ENCODE data around the gene NOB1. TPM values are rescaled to one million over a fixed set of nuclear protein-coding genes. Genes with fewer than 3 reads are reported as not detected.

The NOB1 gene
- total RNA-seq, 1 experiment from 2014 or later = 31.9 TPM

GRCh38 chr16:69699915-69700314 lies 54.8 kb downstream of the NOB1 start:
- no peak for ATAC-seq
- H3K27ac ChIP-seq (ENCODE audit: low read length) = no peak overlapping the region
- no peaks in the 10 kb centered on the region for H4K20me1 ChIP-seq (ENCODE audit: low read length)
- no peaks in the 10 kb centered on the region for H3K79me2 ChIP-seq (ENCODE audit: low read length)
- no peak overlapping the region for H3K4me2 ChIP-seq (ENCODE audit: low read length)
- H3K9ac ChIP-seq (ENCODE audit: low read length) = no peak overlapping the region
- no peaks in the 10 kb centered on the region for H3F3A ChIP-seq (ENCODE audit: low read length, unreplicated experiment)
- H3K27me3 ChIP-seq (ENCODE audit: low read length) = no peaks in the 10 kb centered on the region
- H3K4me1 ChIP-seq (ENCODE audit: insufficient read depth, low read length) = no peaks in the 10 kb centered on the region
- TF ChIP-seq EZH2phosphoT487 (IDR thresholded peaks at IDR 0.05; ENCODE audit: borderline replicate concordance, low read length) (no peak), EZH2 (IDR thresholded peaks at IDR 0.05; ENCODE audit: low read length, unreplicated experiment) (no peak), CTCF (conservative IDR thresholded peaks at IDR 0.05; ENCODE audit: low read depth, low read length) (no peak)
- no TSS peak for BruUV-seq (replicated peaks)
- intact Hi-C loops (cut with micrococcal nuclease) = no loop called here
- H2AFZ ChIP-seq (ENCODE audit: low read length) = no peak overlapping the region
- no peak overlapping the region for H3K4me3 ChIP-seq (ENCODE audit: low read length)
- no peaks in the 10 kb centered on the region for H3K9me3 ChIP-seq (ENCODE audit: low read length)
- CTCF ChIA-PET = no interaction called here
- DNase-seq = no peak
- POLR2A ChIA-PET (ENCODE audit: unreplicated experiment) = no interaction called here
- H3K9me2 ChIP-seq (replicated peaks; ENCODE audit: low read length) = no peaks in the 10 kb centered on the region
- peaks cover 20% of the 10 kb centered on the region; the same call in 1 of the 2 replicates for H3K36me3 ChIP-seq (ENCODE audit: low read depth, low read length)

- H3K36me3 ChIP-seq (ENCODE audit: low read depth, low read length) = peaks cover 18% of the 10 kb centered on the region; the same call in 1 of the 2 replicates
- H4K20me1 ChIP-seq (ENCODE audit: low read length) = no peaks in the 10 kb centered on the region
- no peaks in the 10 kb centered on the region for H3F3A ChIP-seq (ENCODE audit: low read length, unreplicated experiment)
- no peak overlapping the region for H2AFZ ChIP-seq (ENCODE audit: low read length)
- H3K9me2 ChIP-seq (replicated peaks; ENCODE audit: low read length) = no peaks in the 10 kb centered on the region
- BruUV-seq (replicated peaks) = no TSS peak
- no peak overlapping the region for H3K4me2 ChIP-seq (ENCODE audit: low read length)
- no peak overlapping the region for H3K9ac ChIP-seq (ENCODE audit: low read length)
- no peaks in the 10 kb centered on the region for H3K4me1 ChIP-seq (ENCODE audit: insufficient read depth, low read length)
- DNase-seq (no peak), ATAC-seq (no peak)
- ChIA-PET CTCF (no interaction called here), POLR2A (ENCODE audit: unreplicated experiment) (no interaction called here)
- H3K79me2 ChIP-seq (ENCODE audit: low read length) = no peaks in the 10 kb centered on the region
- H3K27me3 ChIP-seq (ENCODE audit: low read length) = no peaks in the 10 kb centered on the region
- H3K4me3 ChIP-seq (ENCODE audit: low read length) = no peak overlapping the region
- H3K27ac ChIP-seq (ENCODE audit: low read length) = no peak overlapping the region
- intact Hi-C loops (cut with micrococcal nuclease) = no loop called here
- no peak for TF ChIP-seq EZH2phosphoT487 (IDR thresholded peaks at IDR 0.05; ENCODE audit: borderline replicate concordance, low read length)
- TF ChIP-seq CTCF (conservative IDR thresholded peaks at IDR 0.05; ENCODE audit: low read depth, low read length) = no peak
- TF ChIP-seq EZH2 (IDR thresholded peaks at IDR 0.05; ENCODE audit: low read length, unreplicated experiment) = no peak
- no peaks in the 10 kb centered on the region for H3K9me3 ChIP-seq (ENCODE audit: low read length)
Observed at GRCh38 chr16:69698404-69698803, 56.3 kb downstream of the NOB1 start.

- no peaks in the 10 kb centered on the region for H3K9me2 ChIP-seq (replicated peaks; ENCODE audit: low read length)
- no TSS peak for BruUV-seq (replicated peaks)
Observed at GRCh38 chr16:69693916-69694315, 60.8 kb downstream of the NOB1 start.

More at GRCh38 chr16:69693916-69694315, 60.8 kb downstream of the NOB1 start:
- H3K9me3 ChIP-seq (ENCODE audit: low read length) = no peaks in the 10 kb centered on the region
- POLR2A ChIA-PET (ENCODE audit: unreplicated experiment) = no interaction called here
- intact Hi-C loops (cut with micrococcal nuclease) = no loop called here
- no peaks in the 10 kb centered on the region for H3K27me3 ChIP-seq (ENCODE audit: low read length)
- DNase-seq (no peak), ATAC-seq (no peak)
- no peak overlapping the region for H3K9ac ChIP-seq (ENCODE audit: low read length)
- no peak overlapping the region for H3K27ac ChIP-seq (ENCODE audit: low read length)
- no peak overlapping the region for H3K4me2 ChIP-seq (ENCODE audit: low read length)
- CTCF ChIA-PET = no interaction called here
- peaks cover 46% of the 10 kb centered on the region for H3K36me3 ChIP-seq (ENCODE audit: low read depth, low read length)
- TF ChIP-seq CTCF (conservative IDR thresholded peaks at IDR 0.05; ENCODE audit: low read depth, low read length) (no peak), EZH2 (IDR thresholded peaks at IDR 0.05; ENCODE audit: low read length, unreplicated experiment) (no peak), EZH2phosphoT487 (IDR thresholded peaks at IDR 0.05; ENCODE audit: borderline replicate concordance, low read length) (no peak)
- no peaks in the 10 kb centered on the region for H4K20me1 ChIP-seq (ENCODE audit: low read length)
- no peaks in the 10 kb centered on the region for H3K79me2 ChIP-seq (ENCODE audit: low read length)
- no peaks in the 10 kb centered on the region for H3K4me1 ChIP-seq (ENCODE audit: insufficient read depth, low read length)
- no peaks in the 10 kb centered on the region for H3F3A ChIP-seq (ENCODE audit: low read length, unreplicated experiment)
- H2AFZ ChIP-seq (ENCODE audit: low read length) = no peak overlapping the region
- no peak overlapping the region for H3K4me3 ChIP-seq (ENCODE audit: low read length)

Measured in PC-3 (cell line).